CD4-positive, alpha-beta T cell treated with Interleukin-1 beta for 1 hour (primary cell): Measurements from ENCODE around the gene TTLL10.

Experiments used
- DNase-seq, 2 donors: peaks; one replicate each; pipeline ENCODE4 v3.0.0-alpha.2; 2020 to 2022

The TTLL10 gene, protein sequence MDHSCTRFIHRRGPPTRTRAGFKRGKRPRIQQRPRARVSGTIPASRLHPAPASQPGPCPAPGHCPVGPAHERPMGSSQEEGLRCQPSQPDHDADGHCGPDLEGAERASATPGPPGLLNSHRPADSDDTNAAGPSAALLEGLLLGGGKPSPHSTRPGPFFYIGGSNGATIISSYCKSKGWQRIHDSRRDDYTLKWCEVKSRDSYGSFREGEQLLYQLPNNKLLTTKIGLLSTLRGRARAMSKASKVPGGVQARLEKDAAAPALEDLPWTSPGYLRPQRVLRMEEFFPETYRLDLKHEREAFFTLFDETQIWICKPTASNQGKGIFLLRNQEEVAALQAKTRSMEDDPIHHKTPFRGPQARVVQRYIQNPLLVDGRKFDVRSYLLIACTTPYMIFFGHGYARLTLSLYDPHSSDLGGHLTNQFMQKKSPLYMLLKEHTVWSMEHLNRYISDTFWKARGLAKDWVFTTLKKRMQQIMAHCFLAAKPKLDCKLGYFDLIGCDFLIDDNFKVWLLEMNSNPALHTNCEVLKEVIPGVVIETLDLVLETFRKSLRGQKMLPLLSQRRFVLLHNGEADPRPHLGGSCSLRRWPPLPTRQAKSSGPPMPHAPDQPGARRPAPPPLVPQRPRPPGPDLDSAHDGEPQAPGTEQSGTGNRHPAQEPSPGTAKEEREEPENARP

DNA sequence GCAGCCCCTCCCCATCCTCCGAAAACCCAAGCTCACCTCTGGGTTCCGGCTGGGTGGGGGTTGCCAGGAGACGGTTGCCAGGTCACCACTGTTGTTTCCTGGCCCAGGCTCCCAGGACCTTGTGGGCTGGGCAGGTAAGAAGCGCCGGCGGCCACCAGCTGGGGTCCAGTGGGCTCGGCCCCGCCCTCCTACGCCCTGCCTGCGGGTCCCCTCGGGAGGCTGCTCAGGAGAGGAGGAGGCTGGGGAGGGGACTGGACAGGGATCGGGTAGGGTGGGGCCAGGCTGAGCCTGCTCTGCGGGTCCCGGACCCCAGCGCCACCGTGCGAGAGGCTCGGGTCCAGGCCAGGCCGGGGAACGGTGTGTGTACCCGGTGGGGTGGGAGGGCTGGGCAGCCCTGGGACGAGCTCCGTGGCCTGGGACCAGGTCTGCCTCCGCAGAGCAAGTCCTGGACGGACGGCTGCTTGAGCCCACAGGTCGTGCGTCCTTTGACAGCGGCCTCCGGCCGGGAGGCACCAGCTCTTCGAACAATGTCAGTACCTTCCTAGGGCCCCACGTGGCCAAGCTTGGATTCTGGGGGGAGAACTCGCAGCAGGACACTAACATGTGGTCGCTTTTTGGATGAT is at the start of gene TTLL10:
Gene TTLL10 (plus strand): TSS at position 88 of the 623 bp plus-strand sequence. CDS start 5,336 bp downstream, outside the sequence.
- DNase-seq: peak; percentile 65 to 77

DNA sequence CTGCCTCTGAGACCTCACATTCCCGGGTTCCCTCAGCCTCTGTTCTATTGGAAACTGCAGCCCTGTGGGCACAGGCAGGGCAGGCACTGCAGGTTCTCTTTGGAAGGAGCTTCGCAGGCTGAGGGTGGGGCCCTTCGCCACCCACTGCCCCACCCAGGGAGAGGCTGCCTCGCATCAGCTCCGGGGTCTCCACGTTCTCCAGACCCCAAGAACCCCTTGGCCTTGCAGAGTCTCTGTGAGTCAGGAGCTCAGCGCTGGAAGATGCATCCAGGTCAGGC is 49.2 kb upstream of the TTLL10 start:
- DNase-seq: no peak

DNA sequence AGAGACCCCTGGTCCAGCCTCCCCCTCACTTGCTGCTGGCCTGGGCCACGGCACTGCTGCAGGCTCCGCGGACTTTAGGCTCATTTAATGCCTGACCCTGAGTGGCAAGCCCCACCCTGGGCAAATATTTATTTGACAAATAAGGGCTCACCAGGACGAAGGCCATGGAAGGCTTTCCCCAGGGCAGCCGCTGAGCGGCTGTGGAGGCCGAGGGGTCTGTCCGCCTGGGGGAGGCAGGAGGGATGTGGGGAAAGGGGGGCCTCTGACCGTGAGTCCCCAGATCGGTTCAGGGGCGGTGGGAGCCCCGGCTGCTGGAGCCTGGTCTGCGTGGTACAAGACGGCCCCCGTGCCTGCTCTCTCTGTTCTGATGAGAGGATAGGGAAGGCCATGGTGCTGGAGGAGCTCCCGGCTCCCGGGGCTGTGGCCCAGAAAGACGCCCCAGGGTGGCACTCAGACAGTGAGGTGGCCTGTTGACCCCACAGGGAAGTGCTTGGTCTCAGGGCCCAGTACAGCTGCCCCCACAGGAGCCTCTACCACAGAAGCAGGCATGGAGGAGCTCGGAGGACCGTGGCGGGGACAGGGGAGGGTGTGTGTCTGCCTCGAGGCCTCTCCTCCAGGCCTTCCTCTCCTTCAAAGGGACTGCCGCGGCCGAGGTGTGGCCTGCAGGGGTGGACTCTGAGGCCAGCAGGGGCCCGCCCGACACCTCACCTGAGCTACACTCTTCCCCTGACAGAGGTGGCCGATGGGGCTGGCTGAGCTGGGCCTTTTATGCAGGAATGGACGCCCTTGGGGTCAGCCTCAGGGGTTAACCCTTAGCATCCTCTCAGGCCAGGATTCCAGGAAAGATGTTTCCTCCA is 48.7 kb upstream of the TTLL10 start:
- no peak for DNase-seq

DNA sequence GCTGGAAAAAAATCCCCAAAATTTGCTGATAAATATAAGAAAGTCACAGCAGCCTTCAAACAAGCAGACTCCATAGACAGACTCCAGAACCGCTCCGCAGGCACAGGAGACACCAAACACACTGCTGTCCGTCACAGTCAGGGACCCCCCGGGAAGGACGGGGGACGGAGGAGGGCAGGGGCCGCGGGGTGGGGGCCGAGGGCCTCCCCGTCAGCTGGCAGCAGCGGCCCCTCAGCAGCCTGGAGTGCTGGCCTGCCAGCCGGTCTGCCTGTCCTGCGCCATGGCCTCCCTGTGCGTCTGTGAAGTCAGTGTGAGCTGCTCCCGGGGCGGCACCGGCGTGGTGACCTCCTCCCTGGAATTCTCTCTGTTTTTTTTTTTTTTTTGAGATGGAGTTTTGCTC is 47.7 kb upstream of the TTLL10 start:
- DNase-seq: no peak

DNA sequence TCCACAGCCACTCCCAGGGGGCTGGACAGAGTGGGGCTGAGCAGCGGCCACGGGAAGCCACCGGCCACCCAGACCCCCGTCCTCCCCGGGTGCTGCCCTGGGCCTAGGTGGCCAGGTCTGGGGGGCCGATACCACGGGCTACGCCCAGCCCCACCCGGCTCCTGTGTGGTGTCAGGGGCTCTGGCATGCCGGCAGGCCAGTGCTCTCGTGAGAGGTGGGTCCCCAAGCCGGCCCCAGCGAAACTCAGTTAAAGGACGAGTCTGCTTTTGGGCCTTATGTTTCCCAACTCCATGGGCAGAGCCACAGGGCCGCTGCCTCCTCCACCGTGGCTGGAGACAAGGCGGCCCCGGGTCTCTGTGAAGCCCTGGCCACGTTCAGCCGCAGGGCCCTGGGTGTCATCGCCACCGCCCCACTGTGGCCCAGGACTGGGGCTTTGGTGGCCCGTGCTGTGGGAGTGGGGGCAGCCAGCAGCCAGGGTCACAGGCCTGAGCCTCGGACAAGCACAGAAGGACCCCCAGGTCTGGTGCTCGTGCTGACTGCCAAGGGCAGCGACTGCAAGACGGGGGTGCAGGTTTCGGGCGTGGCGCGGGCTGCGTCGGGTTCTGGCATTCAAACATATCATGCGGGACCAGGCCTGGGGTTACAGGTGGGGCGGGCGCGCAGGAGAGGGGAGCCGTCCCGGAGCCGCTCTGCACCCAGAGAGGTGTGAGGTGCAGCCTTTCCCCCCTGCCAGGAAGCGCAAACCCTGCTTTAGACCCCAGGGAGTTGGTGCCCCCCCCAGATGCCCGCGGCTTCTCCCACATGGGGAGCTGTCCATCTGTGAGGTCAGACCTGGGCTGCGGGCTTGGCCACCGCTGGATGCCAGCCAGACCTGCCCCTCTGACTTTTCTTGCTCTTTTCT is 45.9 kb upstream of the TTLL10 start:
- DNase-seq: no peak

DNA sequence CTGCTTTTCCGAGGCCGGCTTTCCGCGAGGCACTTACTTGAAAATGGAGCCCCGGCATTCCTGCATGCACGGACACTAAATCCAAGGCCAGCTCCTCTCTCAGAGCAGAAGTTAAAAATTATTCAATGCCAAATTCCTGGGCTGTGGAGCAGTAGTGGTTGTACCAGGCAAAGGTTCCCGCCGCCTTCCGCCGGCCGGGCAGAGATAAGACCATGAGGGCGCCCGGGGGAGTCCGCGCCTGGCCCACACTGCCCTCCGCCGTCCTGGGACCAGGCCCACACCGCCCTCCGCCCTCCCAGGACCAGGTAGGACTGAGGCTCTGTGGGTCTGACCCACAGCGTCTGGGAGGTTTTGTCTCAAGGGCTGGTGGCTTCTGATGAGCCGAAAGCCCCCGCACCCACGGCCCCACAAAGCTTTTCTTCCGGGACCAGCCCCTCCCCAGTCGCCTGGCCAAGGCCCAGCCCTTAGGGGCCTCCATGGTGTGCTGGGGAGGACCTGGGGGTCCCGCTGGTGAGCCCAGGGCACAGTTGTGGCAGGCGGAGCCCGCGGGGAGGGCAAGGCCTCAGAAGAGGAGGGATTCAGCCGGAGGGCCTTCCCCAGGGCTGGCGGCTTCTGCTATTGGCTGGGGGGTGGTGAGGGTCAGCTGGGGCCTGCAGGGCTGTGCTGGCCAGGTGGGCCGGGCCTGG is 45.1 kb upstream of the TTLL10 start:
- no peak for DNase-seq

DNA sequence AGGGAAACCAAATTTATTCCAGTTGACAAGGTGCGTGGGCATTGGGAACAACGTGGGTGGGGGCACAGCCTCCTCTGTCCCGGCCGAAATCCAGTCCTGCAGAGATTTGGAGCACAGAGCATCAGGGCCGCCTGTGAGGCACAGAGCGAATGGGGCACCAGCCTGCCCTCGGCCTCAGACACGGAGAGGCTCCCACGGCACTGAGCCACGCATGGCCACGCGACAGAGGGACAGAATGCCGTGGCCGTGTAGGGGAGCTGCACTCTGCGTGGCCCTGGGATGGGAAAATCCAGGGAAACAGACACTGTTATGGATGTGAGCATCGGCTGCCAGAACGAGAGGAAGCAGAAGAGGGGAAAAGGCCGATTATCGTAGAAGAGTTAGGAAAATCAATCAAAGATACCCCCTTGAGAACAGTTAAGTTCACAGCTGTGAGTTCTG is 44.3 kb upstream of the TTLL10 start:
- no peak for DNase-seq

DNA sequence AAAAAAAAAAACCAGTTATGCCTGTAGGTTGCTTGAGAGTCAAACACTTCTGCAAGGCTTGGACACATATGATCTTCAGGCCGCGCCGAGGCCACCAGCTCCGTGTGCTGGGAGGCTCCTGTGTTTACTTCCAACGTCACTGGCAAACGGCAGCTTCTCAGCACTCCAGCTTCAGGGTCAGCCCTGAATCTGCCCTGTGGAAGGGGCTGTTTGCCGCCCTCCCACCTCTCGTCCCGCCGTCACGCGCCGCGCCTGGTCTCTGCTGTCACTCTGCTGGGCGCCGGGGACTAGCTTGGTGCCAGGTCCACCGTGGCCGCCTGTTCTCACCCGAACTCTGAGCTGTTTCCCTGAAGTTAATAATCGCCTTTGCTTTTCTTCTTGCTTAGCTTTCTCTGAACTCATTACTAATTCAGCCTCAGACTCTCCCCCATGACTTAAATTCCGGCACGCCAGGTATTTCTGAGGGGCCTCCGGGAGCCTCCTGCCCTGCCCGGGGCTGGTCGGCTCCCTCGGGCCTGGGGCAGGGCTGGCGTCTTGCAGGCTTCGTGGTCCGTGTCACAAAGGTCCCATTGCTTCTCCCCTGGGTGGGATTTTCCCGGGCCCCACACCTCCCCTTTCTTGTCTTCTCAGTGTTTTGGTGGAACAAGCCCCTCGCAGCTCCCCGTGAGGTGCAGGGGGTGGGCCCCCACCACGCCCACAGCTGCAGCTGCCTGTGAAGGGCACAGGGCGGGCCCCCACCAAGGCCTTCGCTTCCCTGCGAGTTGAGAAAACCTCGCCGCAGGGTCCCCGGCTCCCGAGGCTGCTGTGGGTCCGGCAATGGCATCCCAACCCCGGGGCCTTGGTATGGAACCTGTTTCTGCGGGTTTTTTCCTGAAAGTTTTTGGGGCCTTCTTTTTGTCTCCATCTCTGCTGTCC is 43.2 kb upstream of the TTLL10 start:
- no peak for DNase-seq

DNA sequence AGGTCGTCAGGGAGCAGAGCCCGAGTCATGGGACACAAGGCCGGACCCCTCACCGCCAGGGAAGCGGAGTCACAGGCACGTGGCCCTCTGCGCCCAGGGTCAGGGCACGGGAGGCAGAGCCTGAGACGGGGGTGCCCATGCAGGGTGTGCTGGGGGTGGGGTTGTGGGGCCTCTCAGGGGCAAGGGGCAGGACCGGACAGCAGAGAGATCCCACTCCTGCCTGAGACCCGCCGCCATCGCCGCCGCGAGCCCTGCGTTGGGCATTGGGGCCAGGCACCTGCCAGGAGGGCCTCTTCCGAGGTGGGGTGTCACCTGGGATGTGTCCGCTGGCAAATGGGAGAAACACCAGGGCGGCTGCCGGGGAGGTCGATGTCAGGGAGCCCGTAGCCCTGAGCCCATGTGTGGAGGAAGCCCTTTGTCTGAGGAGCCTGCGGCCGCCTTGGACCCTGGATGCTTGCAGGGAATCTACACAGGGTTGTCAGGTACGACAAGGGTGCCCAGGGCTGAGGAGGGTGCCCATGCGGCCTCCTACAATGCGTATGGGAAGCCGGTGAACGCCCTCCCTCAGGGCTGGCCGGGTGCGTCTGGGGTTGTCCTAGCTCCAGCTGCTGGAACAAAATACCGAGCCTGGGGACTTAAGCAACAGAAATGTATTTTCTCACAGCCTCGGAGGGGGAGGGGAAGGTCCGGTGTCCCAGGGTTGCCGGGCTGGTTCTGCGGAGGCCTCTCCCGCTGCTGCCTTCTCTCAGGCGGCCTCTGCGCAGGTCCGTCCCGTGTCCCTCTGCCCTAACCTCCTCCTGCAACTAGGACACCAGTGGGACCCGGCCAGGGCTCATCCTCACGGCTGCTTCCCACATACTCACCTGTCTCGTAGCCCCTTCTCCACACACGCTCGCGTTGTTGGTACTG is 41.4 kb upstream of the TTLL10 start:
- no peak for DNase-seq

DNA sequence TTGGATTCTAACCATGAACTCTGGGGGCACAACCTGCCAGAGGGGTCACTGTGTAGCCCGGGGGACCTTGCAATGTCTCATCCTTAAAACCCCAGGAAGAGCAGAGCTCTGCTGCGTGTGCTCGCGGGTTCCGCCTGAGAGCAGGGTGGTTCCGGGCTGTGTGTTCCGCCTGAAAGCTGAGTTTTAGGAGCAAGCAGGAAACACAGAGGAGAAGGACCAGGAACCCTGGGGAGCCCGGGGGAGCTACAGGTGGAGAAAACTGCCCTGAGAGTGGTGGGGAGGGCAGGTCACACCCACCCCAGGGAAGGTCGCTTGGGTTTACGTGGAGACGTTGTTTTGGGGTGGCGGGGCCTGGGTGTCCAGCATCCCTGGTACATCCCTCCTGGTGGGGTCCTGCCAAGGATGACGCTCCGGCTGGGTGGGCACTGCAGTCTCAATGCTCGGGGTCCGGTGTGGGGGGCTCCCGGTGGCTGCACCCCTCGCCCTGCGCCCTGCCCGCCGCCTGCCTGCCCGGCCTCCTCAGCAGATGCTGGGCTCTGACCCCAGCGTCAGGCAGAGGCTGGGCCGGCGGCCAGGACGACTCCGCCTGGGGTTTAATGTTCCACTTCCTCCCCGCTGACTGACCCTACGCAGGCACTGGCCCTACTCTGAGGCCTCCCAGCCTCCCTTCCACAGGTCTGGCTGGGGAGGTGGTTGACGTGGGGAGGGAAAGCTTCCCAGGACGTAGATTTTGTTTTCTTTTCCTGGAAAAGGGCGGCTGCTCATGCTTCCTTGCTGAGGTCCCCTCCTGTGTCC is 40.5 kb upstream of the TTLL10 start:
- no peak for DNase-seq

DNA sequence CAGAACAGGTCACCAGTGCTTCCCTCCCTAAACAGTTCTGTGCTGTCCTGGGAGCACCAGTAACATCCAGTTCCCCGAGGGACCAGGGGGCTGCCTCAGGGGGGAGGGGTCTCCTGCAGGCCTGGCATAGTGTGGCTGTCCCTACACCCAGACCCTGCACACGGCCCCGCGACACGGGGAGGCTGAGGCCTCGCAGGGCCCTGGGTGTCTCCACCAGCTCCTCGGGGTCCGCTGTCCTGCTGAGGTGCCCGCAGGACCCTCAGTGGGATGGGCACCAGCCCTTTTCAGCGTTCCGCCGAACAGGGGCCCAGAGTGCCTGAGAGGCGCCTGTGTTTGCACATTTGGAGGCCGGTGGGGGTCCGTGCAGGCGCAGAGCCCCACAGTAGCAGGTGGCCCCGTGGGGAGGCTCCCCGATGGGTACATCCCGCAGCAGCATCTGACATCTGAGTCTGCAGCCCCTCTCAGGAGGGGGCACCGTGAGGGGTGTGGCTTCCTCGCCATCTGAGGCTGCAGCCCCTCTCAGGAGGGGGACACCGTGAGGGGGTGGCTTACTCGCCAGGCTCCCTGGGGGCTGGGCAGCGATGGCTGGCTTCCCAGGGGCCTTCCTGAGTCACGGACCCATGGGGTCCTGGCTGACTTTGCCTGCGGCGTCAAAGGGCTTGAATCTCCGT is 39.2 kb upstream of the TTLL10 start:
- DNase-seq: no peak

DNA sequence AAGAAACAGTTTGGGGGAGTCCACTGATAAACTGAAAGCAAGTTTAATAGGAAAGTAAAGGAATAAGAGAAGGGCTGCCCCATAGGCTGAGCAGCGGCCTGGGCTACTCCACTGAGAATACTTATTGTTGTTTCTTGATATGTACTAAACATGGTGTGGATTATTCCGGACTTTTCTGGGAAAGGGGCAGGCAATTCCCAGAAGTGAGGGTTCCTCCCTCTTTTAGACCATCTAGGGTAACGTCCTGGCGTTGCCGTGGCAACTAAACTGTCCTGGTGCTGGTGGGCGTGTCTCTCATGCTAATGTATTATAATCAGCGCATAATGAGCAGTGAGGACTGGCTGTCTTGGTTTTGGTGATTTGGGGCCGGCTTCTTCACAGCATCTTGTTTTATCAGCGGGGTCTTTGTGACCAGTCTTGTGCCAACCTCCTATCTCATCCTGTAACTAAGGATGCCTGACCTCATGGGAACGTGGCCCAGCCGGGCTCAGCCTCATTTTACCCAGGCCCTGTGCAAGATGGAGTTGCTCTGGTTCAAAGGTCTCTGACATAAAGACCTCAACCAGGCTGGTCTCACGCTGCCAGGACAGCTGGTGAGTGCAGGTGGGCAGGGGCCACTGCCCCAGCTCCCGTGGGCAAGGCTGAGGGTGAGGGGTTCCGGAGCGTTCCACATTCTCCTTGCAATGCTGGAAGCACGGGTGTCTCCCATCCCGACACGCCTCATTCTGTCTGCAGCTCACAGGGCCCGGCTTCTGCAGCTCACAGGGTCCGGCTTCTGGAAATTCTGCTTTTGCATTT is 38.1 kb upstream of the TTLL10 start:
- no peak for DNase-seq

DNA sequence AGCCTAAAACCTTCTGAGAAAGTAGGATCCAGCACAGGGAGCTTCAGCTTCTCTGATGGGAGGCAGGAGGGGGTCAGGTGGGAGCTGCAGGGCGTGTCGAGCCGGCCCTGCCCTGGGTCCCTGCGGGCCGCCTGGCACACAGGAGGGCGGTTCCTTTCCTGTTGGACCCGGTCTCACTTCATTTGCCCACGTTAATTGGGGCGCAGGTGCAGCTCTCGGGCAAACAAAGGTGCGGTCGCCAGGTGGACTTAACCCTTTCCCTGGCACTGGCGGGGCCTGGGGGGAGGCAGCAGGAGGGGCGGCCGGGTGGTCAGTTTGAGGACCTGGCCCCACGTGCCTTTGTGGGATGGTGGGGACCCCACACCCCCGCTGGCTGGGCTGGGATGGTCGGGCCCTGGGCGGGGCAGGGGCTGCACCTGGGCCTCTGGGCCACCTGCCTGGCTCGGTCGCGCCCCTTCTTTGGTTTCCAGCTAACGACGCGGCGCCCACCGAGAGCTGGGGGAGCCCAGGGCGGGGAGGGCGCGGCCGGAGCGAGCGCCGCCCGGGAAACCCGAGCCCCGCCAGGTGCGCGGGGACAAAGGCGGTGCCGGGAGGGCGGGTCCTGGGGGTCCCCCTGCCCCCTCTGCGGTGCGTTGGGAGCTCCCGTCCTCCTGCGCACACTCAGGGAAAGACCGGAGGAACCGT is 37.0 kb upstream of the TTLL10 start:
- peak; percentile 39 to 71 for DNase-seq

DNA sequence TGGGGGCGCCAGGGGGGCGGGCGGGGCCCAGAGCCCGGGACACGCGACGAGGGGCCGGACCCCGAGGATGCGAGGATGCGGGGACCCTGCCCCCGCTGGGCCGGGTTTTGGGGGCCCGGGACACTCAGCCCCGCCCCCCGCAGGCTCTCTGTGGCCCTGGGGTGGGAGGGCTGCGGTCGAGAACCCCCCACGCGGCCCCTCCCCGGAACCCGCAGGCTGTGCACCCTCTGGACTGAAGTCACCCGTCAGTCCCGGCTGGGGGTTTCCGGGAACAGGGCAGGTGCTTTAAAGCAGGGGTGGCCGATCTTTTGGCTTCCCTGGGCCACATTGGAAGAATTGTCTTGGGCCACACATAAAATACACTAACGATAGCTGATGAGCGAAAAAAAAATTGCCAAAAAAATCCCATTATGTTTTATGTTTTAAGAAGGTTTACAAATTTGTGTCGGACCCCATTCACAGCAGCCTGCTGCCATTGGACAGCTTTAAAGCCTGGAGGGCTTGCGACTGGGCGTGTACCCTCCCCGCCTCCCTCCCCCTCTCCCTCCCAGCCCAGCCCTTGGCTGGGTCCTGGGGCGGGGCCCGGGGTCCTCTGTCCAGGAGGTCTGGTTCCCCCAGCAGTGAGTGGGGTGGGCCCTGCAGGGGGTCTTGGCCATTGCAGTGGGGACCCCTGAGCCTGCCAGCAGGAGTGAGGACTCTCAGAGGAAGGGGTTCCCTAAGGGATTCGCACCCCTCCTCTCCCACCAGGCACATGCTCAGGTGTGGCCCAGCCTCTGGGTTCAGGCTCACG is 36.2 kb upstream of the TTLL10 start:
- DNase-seq: peak; percentile 84 to 89

DNA sequence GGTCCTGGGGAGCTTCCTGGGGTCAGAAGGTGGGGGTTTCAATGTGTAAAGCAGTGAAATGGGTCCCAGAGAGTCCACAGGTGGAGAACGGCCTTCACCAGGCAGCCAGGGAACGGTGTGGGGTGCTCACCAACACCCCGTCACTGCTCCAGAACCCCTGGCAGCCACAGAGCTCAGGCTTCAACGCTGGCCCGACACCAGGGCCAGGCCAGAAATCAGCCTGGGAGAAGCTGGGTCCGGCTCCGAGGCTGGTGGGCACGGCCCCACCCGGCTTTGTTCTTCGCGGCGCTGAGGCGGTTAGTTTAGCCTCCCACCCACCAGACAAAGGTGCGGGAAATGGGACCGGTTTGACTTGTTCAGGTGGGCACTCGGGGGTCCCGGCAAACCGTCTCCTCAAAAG is 33.0 kb upstream of the TTLL10 start:
- DNase-seq: no peak
